GM18519 (cell line): ENCODE results near the gene AKT1.
"Not testable (repeated sequence)": the region's sequence is repeated elsewhere in the genome, so short reads cannot be mapped to it uniquely, and the experiment has no call there.

Experiments
- ATAC-seq: cut with Tn5 transposase; IDR thresholded peaks from one replicate; pipeline ENCODE4 v1.9.1; 2021; ENCODE audit warnings: mild to moderate bottlenecking, moderate library complexity; ENCODE audit not compliant: unreplicated experiment, low FRiP score

AKT1 gene

DNA sequence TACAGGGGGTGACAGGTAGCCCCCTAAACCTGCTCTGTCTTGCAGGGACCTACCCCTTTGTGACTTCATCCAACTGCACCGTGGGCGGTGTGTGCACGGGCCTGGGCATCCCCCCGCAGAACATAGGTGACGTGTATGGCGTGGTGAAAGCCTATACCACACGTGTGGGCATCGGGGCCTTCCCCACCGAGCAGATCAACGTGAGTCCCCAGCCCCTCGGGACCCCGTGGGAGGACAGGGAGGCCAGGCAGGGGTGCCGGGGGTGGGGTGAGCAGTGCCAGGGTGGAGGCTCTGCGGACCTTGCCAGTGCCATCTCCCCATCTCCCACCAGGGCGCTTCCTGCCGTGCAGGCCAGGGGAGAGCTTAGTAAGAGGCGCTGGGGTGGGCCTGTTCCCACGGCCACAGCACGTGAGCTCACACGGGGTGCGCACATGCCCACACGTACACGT, 53.7 kb downstream of the AKT1 start:
- no peak for ATAC-seq

DNA sequence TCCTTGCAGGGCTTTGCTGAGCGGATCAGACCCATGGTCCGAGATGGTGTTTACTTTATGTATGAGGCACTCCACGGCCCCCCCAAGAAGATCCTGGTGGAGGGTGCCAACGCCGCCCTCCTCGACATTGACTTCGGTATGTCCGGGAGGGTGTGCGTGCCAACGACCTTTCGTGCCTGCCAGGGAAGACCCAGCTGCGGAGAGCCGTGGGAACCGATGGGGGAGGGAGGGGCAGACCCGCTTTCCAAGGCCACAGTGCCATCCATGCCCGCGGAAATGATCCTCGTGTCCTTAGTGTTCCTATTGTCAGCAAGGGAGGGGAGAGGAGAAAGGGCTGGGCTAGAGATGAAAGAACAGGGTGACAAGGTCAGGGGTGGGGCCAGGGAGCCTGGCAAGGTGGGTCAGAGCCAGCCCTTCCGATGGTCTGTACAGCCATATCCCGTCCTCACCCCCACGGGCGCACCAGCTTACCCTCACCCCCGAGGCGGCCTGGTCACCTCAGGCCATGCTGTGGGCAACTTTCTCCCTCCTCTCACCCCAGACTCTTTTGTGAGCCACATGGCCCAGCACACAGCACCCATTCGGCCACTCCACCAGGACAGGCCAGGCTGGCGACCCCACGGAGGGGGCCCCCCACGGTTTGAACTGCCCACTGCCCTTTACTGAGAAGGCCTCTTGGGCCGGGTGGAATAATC, 54.3 kb downstream of the AKT1 start:
- no peak for ATAC-seq

DNA sequence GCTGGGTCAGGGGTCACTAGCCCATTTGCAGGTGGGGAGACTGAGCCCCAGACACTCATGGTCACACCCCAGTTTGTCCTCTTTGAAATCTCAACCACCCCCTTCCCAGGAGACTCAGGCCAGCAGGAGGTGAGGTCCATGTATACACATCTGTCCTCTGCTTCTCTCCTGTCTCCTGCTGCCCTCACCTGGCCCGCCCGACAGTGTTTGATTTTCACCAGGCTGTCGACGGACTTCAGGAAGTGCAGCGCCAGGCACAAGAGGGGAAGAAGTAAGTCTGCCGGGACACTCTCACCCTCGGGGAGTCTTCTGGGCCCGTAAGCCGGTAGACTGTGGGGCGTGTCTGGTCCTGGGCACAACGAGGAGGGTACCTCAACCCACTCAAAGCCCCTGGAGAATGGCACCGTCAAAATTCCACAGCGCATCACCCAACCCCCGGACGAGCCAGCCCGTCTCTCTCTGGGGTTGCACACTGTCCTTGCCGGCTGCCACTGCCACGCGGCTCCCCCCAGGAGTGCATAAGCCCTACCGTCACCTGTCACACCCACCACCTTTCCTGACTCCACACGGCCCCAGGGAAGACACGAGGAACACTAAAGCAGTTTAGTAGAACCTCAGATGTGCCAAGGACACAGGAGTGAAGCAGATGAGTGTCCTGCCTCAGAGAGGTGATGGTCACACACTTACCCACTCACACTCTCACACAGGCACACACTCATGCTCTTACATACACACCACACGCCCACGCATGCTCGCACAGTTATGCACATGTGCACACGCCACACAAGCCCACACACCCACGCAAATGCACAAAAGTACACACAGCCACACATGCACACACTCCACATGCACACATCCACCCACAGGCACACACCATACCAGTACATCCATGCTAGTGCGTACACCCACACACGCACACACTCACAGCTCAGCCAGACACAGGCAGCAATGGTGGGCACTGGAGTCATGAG, 55.7 kb downstream of the AKT1 start:
- no peak for ATAC-seq

DNA sequence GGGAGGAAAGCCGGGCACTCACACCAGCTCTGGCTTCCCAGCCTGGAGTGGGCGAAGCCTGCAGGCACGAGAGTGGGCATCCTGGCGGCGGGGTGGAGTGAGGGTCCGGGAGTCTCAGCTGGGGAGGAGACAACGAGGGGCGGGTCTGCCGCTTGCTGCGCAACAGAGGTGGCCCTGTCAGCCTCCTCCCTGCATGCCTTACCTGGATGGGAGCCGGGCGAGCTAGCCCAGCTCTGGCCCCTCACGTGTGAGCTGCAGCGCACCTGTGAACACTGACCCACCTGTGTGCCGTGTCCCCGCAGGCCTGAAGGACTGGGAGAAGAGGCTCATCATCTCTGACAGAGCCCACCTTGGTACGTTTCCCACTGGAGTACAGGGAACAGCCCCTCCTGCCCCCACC, 56.5 kb downstream of the AKT1 start:
- ATAC-seq: no peak

DNA sequence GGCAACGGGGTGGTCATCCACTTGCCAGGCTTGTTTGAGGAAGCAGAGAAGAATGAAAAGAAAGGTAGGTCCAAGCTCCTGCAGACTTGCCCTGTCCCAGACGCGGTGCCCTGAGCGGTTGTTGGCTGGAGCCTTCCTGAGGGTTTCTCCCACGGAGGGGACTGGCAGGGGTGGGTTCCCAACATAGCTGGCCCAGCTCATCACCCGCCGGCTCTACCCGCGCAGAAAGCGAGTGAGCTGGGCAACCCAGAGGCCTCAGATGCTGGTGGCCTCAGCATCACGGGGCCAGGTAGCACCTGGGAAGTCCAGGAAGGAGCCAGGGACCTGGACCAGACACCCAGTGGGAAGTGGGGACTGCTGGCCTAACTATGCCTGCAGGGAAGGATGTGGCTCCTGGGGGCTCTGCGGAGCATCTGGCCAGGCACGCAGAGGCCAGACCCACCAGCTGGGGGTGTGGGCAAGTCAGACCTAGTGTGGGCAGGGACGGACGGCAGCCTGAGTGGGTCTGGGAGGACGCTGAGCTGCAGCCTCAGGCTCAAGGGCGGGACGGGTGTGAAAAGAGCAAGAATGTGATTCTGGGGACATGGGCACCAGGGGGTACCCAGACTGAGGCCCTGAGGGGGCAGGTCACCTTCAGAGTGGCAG, 57.1 kb downstream of the AKT1 start:
- no peak for ATAC-seq

DNA sequence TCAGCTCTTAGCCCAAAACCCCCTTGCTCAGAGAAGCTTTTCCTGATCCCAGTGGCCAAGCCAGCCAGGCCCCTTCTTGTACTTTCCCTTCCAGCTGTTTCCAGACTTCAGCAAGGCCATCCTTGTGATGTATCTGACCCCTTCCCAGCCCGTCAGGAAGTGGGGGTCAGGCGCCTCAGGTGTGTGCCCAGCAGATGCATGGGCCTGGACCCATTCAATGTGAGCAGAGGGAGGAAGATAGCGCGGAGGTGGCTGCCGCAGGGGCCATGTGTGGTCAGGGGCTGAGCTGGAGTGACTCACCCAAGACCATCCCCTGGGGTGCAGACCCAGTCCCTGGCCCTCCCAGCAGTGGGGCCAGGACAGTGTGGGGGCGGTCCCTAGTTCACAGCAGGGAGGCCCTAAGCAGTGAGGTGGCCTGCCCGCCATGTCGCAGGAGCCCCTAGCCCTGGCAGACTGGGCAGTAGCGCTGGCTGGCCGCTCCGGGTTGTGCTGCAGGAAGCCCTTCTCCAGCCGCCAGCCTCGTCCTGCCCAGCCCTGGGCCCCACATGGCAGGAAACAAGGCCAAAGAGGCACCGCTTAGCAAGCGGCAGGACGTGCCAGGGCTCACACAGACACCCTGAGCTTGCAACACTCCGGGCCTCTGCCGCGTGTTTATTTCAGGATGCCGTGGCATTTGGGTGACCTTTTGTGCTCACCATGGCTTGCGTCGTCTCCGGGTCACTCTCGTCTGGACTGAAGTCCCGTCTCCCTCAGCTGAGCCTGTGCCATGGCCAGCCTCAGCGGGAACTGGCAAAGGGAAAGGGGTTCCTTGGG, 59.5 kb downstream of the AKT1 start:
- no peak for ATAC-seq

DNA sequence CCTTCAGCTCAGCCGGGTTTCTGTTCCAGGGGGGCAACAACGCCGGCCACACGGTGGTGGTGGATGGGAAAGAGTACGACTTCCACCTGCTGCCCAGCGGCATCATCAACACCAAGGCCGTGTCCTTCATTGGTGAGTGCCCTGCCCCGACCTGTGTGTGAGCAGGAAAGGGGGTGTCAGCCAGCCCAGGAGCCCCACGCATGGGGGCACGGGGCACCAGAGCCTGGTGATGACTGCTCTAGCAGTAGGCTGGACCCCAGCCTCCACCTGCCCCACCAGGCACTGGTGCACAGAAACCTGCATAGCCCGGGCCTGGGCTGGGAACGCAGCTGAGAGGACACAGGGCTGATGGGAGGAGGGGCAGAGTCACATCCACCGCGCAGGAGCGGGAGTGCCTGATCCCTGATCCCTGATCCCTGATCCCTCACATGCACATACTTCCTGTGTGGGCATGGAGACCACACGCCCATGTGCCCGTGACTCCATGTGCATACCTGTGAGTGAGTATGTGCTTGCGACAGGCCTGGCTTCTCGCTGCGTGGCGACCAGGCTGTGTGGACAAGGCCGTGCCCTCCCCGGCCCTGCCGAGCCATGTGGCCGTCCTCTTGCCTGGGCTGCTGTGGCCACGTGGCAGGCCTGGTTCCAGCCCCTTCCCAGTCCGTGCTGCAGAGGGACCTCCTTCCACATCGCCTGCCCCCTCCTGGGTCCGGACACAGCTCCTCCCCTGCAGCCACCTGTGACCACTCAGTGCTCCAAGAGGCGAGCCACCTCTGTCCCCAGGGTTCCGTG, 60.4 kb downstream of the AKT1 start:
- no peak for ATAC-seq

DNA sequence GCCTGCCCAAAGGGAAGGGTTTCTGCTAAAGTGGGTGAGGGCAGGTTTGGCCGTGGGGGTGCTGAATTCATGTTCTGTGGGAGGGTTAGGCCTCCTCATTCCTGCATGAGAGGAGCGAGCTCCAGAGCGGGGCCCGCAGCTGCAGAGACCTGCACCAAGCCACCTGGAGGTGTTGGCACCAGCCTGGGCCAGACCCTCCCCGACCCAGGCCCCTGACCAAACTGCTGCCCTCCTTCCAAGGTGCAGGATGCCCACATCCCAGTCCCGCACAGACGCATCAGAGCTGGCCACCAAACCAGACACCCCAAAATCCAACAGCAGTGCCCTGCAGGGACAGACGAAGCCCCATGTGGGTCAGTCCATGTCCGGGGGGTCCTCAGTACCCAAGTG, 61.0 kb downstream of the AKT1 start:
- no peak for ATAC-seq

GRCh38 chr14:104734051-104734587, 61.4 kb downstream of the AKT1 start:
- ATAC-seq: no peak

DNA sequence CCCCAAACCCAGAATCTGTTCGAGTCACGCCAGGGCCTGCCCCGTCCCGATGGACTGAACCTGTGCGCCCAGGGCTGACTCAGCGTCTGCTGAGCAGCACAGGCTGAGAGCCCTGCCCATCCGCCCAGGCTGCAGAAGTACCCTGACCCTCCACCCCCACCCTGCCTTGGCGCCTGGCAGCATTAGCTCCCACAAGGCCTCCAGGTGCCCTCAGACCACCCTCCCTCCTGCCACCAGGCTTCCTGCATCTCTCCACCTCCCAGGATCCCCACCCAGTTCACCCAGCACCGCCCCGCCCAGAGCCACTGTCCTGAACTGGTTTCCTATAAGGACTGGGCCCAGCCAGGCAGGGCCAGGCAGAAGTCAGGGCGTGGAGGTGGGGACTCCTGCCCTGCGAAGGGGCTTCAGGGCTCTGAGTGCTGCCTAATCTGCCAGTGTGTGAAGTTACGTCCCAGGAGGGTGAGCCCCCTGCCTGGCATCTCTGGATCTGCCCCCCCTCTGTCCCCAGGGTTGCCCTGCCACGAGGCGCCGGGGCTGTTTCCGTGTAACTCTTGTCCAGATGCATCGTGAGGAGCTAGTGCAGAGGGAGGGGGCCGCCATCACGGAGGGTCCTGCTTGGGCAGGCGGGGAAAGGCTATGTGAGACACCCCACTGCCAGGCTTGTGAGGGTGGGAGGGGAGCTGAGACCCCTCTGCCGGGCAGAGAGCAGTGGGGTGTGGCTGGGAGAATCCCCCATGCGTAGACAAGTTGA, 62.4 kb downstream of the AKT1 start:
- ATAC-seq: no peak

- ATAC-seq: no peak
Observed at GRCh38 chr14:104732355-104732804, 63.2 kb downstream of the AKT1 start.

- ATAC-seq: no peak
Observed at GRCh38 chr14:104731320-104732294, 63.9 kb downstream of the AKT1 start.

- no peak for ATAC-seq
Observed at GRCh38 chr14:104730487-104730886, 65.1 kb downstream of the AKT1 start.

GRCh38 chr14:104729835-104730181, 65.7 kb downstream of the AKT1 start:
- no peak for ATAC-seq

GRCh38 chr14:104729176-104729834, 66.2 kb downstream of the AKT1 start:
- not testable (repeated sequence) for ATAC-seq

DNA sequence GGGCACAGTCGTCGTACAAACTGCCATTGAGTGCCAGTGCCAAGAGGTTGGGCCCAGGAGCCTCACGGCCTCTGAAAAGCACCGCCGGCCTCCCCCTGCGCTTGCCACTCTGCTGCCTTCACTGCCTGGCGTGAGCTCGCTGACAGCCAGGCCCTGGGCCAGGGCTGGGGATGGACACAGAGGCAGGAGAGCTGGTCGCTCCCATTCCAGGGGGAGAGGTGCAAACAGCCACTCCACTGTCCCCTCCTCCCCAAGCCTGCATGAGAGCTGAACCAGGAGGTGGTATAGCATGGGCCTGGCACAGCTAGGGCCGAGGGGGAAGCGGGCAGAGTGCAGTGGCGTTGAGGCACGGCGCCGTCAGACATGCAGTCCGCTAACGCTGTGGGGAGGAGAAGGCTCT, 66.9 kb downstream of the AKT1 start:
- no peak for ATAC-seq
